ENCODE data around the gene SPO11. TPM values are rescaled to one million over a fixed set of nuclear protein-coding genes. Genes with fewer than 3 reads are reported as not detected.

Gene SPO11
- total and polyA plus RNA-seq, 2 donors (not counting 1 experiment from before 2014, with no cell fraction given): not detected

DNA sequence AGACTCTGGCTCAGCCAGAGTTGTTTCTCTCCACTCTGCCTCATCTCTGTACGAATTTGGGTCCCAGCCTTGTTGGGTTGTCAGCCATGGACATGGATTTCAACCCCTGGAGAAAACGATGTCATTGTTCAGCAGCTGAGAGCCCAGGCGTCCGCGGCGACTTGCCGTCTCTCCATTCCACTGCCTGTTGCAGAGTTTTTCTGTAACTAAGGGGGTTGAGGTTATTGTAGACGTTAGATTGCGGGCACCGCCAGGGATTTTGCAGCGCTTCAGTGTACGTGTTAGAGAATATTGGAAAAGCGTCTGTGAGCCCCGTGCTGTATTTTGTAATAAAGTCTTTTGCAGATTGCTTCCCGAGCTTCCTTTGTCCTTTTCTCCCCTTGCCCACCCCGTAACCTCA lies 48.5 kb downstream of the SPO11 start:
- no peaks in the 10 kb centered on the region for H3K27me3 Mint-ChIP-seq
- no peak for TF ChIP-seq EZH2 (IDR thresholded peaks at IDR 0.05; ENCODE audit: borderline replicate concordance, insufficient read depth, low read depth, low read length, poor library complexity, severe bottlenecking)
- TF ChIP-seq, protein P1, sequence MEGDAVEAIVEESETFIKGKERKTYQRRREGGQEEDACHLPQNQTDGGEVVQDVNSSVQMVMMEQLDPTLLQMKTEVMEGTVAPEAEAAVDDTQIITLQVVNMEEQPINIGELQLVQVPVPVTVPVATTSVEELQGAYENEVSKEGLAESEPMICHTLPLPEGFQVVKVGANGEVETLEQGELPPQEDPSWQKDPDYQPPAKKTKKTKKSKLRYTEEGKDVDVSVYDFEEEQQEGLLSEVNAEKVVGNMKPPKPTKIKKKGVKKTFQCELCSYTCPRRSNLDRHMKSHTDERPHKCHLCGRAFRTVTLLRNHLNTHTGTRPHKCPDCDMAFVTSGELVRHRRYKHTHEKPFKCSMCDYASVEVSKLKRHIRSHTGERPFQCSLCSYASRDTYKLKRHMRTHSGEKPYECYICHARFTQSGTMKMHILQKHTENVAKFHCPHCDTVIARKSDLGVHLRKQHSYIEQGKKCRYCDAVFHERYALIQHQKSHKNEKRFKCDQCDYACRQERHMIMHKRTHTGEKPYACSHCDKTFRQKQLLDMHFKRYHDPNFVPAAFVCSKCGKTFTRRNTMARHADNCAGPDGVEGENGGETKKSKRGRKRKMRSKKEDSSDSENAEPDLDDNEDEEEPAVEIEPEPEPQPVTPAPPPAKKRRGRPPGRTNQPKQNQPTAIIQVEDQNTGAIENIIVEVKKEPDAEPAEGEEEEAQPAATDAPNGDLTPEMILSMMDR (IDR thresholded peaks at IDR 0.05): no peak
- Histone ChIP-seq H3K27ac (ENCODE audit: low read length in 2 of 2) (no peak overlapping the region), H3K79me2 (ENCODE audit: control insufficient read depth, insufficient read depth, low read length) (no peaks in the 10 kb centered on the region), H3K27me3 (replicated peaks in 1 of 4; ENCODE audit: control extremely low read depth in 1 of 4, control insufficient read depth in 3 of 4, insufficient read depth in 4 of 4, low read length in 3 of 4) (no peaks in the 10 kb centered on the region), H2AFZ (ENCODE audit: insufficient read depth, low read depth, low read length, poor library complexity, severe bottlenecking) (no peak overlapping the region), H3K4me3 (ENCODE audit: control extremely low read depth in 1 of 5, extremely low read depth in 1 of 5, insufficient read depth in 1 of 5, low read depth in 2 of 5, low read length in 4 of 5) (no peak overlapping the region), H3K4me1 (ENCODE audit: control insufficient read depth in 2 of 2, insufficient read depth in 2 of 2, low read length in 2 of 2) (peaks cover 0 to 6% of the 10 kb centered on the region in 2 donors), H4K20me1 (ENCODE audit: control insufficient read depth, insufficient read depth, low read length, poor library complexity, severe bottlenecking) (no peaks in the 10 kb centered on the region), H3K36me3 (replicated peaks in 1 of 2; ENCODE audit: control extremely low read depth in 1 of 2, control insufficient read depth in 1 of 2, extremely low read depth in 1 of 2, insufficient read depth in 2 of 2, low read length in 1 of 2) (peaks cover 0 to 60% of the 10 kb centered on the region in 2 experiments), H3K4me2 (replicated peaks; ENCODE audit: low read depth, low read length, poor library complexity, severe bottlenecking) (no peak overlapping the region), H3K9ac (ENCODE audit: low read length) (no peak overlapping the region), H3K9me3 (ENCODE audit: control extremely low read depth in 1 of 3, control insufficient read depth in 2 of 3, insufficient read depth in 1 of 3, low read length in 2 of 3) (no peaks in the 10 kb centered on the region)
- intact Hi-C loops (cut with micrococcal nuclease): no loop called here
- H3K4me3 Mint-ChIP-seq: no peak overlapping the region
- DNase-seq (no peak), ATAC-seq (ENCODE audit: low read depth) (no peak)
- H3K9me3 Mint-ChIP-seq (ENCODE audit: insufficient read depth): no peaks in the 10 kb centered on the region
- H3K4me1 Mint-ChIP-seq: peaks cover 15% of the 10 kb centered on the region
- POLR2A ChIA-PET: no interaction called here
- no peak overlapping the region for H3K27ac Mint-ChIP-seq
- WGBS (ENCODE audit: insufficient coverage): over 99% methylated on average over 13 of the region's 16 CpGs
- CTCF ChIA-PET: interaction anchor here (1.0 to 5.5 kb wide), 4 partner anchors 11 to 218 kb away, joined by 3 to 52 read pairs (median 4); no protein-coding TSS in a partner anchor

DNA sequence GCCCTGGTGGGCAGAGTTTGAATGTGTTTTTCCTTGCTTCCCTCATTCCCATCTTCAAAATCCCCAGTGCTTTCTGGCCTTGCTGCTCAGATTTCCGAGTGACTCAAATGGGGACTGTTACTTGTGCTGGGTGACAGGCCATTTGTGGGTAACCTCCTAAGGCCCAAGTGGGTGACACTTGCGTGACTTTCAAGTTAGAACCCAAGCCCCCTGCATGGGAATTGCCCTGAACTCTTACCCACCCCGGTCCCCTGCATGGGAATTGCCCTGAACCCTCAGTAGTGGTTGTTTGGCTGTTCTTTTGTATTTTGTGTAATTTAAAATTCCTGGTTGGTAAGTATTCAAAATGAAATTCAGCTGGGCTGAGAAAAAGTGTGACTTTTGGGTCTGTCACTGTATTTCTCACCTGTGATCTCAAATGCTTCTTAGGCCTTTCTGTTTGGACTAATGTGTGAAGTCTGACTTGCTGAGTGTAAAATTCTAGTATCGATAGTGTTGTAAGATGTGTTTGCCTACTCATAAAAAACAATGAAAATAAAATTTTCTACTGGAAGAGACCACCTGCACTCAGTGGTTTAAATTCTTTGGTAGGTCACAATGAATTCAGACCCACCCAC lies 49.2 kb downstream of the SPO11 start:
- Histone ChIP-seq H3K36me3 (replicated peaks in 1 of 2; ENCODE audit: control extremely low read depth in 1 of 2, control insufficient read depth in 1 of 2, extremely low read depth in 1 of 2, insufficient read depth in 2 of 2, low read length in 1 of 2) (peaks cover 0 to 57% of the 10 kb centered on the region in 2 experiments), H3K4me1 (ENCODE audit: control insufficient read depth in 2 of 2, insufficient read depth in 2 of 2, low read length in 2 of 2) (peaks cover 0 to 6% of the 10 kb centered on the region in 2 donors), H3K79me2 (ENCODE audit: control insufficient read depth, insufficient read depth, low read length) (no peaks in the 10 kb centered on the region), H4K20me1 (ENCODE audit: control insufficient read depth, insufficient read depth, low read length, poor library complexity, severe bottlenecking) (no peaks in the 10 kb centered on the region), H3K4me3 (ENCODE audit: control extremely low read depth in 1 of 5, extremely low read depth in 1 of 5, insufficient read depth in 1 of 5, low read depth in 2 of 5, low read length in 4 of 5) (no peak overlapping the region), H2AFZ (ENCODE audit: insufficient read depth, low read depth, low read length, poor library complexity, severe bottlenecking) (no peak overlapping the region), H3K9ac (ENCODE audit: low read length) (no peak overlapping the region), H3K27ac (ENCODE audit: low read length in 2 of 2) (no peak overlapping the region), H3K4me2 (replicated peaks; ENCODE audit: low read depth, low read length, poor library complexity, severe bottlenecking) (no peak overlapping the region), H3K9me3 (ENCODE audit: control extremely low read depth in 1 of 3, control insufficient read depth in 2 of 3, insufficient read depth in 1 of 3, low read length in 2 of 3) (no peaks in the 10 kb centered on the region), H3K27me3 (replicated peaks in 1 of 4; ENCODE audit: control extremely low read depth in 1 of 4, control insufficient read depth in 3 of 4, insufficient read depth in 4 of 4, low read length in 3 of 4) (no peaks in the 10 kb centered on the region)
- H3K27ac Mint-ChIP-seq: no peak overlapping the region
- POLR2A ChIA-PET: no interaction called here
- DNase-seq (no peak), ATAC-seq (ENCODE audit: low read depth) (no peak)
- CTCF ChIA-PET: interaction anchor here (0.7 to 8.1 kb wide), 8 partner anchors 9 to 217 kb away, joined by 3 to 69 read pairs (median 20); no protein-coding TSS in a partner anchor
- H3K4me3 Mint-ChIP-seq: no peak overlapping the region
- WGBS (ENCODE audit: insufficient coverage): no CpG with 5 or more reads among the region's 4 CpGs
- no peaks in the 10 kb centered on the region for H3K9me3 Mint-ChIP-seq (ENCODE audit: insufficient read depth)
- no peaks in the 10 kb centered on the region for H3K27me3 Mint-ChIP-seq
- peaks cover 15% of the 10 kb centered on the region for H3K4me1 Mint-ChIP-seq
- no peak for TF ChIP-seq EZH2 (IDR thresholded peaks at IDR 0.05; ENCODE audit: borderline replicate concordance, insufficient read depth, low read depth, low read length, poor library complexity, severe bottlenecking)
- TF ChIP-seq, protein P1 (IDR thresholded peaks at IDR 0.05): no peak
- intact Hi-C loops (cut with micrococcal nuclease): no loop called here
